IPS-18c (cell line): Measurements from ENCODE around the gene ZNF600.
"Not testable (repeated sequence)": the region's sequence is repeated elsewhere in the genome, so short reads cannot be mapped to it uniquely, and the experiment has no call there.

ENCODE experiments used
- H3K4me3 ChIP-seq: 2 replicates; pipeline ENCODE4 v1.7.0; 2013; ENCODE audit warnings: low read depth, mild to moderate bottlenecking, low read length, moderate library complexity; ENCODE audit not compliant: insufficient read depth
- H3K9me3 ChIP-seq: one replicate; pipeline ENCODE4 v1.6.1; 2013; ENCODE audit warnings: mild to moderate bottlenecking, low read length, moderate library complexity; ENCODE audit not compliant: control insufficient read depth, insufficient read depth

Gene ZNF600

GRCh38 chr19:52786464-52787354, at the start of gene ZNF600:
Gene ZNF600 (minus strand): TSS chr19:52786791. CDS start chr19:52778888, 7,903 bp downstream.
- H3K4me3 ChIP-seq = peak within 1 kb of the TSS; percentile 84
- H3K9me3 ChIP-seq = not testable (repeated sequence)

DNA sequence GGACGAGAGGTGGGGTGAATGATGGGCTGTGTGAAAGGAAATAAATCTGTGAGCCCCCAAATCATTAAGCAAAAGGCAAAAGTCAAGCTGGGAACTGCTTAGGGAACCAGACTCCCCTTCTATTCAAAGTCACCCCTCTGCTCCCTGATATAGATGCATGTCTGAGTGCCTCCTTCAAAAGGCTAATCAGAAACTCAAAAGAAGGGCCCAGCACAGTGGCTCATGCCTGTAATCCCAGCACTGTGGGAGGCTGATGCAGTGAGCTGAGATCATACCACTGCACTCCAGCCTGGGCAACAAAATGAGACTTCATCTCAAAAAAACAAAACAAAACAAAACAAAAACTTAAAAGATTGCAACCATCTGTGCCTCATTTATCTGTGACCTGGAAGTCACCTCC, 47.7 kb upstream of the ZNF600 start:
- not testable (repeated sequence) for H3K9me3 ChIP-seq, H3K4me3 ChIP-seq

DNA sequence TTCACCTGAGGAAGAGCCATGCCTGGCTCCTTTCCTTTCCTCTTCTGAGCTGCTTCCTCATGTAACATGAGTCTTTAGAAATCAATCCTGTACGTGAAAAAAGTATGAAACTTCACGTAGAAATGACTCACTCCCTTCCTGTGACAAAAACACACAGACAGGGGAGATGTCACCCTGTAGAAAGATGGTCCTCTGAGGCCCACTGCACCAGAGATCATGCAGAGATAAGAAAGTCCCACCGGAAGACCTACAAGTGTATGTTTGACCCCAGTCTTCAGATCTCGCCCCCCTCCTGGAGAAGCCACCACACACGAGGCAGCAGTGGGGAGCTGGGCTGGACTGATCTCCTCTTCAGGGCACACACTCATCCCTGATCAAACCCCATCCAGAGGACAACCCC, 47.0 kb upstream of the ZNF600 start:
- not testable (repeated sequence) for H3K4me3 ChIP-seq, H3K9me3 ChIP-seq

- H3K4me3 ChIP-seq, H3K9me3 ChIP-seq: not testable (repeated sequence)
Measured at GRCh38 chr19:52829866-52830265, 43.3 kb upstream of the ZNF600 start.

GRCh38 chr19:52825765-52826164, 39.2 kb upstream of the ZNF600 start:
- no peak overlapping the region for H3K4me3 ChIP-seq
- peaks cover 2% of the 10 kb centered on the region for H3K9me3 ChIP-seq

- no peak overlapping the region for H3K4me3 ChIP-seq
- H3K9me3 ChIP-seq = peaks cover 2% of the 10 kb centered on the region
Measured at GRCh38 chr19:52823676-52824075, 37.1 kb upstream of the ZNF600 start.

DNA sequence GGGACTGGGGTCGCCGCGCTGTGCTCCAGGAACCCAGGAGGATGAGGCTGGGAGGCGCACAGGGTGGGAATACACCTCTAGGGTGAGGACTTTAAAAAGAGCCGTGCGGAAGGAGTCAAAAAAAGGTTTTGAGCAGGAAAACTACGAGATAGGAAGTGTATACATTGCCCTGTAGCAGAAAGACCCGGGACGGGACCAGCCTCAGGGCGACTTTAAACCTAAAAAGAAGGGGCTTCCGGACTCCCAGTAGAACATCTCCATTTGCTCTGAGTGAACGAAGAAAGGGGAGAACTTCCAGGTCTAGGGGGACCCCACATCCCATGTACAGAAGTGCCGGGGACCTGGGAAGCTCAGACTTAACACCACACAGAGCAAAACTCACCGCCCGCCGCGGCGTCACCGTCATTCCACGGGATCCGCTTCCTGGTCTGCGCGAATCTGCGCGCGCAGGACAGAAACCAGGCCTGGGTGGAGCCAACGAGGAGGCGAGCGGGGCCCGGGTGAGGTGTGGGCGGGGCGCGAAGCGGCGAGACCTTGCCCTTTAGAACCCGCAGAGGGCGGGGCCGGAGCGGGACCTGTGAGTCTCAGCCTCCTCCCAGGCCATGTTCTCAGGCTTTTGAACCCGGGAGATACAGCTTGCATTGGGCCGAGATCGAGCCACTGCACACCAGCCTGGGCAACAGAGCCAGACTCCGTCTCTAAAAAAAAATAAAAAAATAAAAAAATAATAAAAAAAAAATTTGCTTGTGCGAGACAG, 34.8 kb upstream of the ZNF600 start, which contains the start of gene ZNF28:
Gene ZNF28, minus strand, starts transcription at position 430 of the 757 bp plus-strand sequence. CDS start 3,675 bp downstream, outside the sequence.
- not testable (repeated sequence) for H3K9me3 ChIP-seq
- peak within 1 kb of the TSS; percentile 60 for H3K4me3 ChIP-seq

DNA sequence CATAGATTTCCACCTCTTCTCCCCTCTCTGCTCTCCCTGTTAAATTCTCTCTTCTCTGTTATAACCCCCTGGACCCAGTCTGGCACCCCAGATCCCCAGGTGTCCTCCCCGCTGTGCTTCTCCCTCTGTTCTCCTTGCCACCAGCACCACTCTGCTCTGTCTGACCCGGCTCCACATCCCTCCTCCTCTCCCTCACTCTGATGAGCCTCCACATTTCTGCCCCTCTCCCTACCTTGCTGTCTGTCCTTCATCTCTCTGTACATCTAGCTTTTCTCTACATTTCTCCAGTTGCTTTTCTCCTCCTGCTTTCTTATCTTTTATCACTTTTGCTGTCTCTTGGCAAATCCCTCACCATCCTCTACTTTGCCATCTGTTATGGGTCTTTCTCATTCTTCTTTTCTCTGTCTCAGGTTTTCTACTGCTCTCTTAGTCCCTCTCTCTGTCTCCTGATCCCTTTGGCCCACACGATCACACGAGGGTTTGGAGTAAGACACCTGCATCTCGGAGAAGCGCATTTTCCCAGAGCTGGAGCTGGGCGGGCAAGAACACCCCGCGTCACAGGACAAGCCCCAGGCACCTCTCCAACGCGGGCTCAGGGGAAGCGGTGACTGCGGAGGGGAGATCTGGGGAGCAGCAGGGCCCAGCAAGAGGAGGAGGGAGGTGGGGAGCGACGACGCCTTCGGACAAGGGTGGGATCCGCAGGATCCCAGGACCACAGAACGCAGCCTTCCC, 34.0 kb upstream of the ZNF600 start:
- H3K9me3 ChIP-seq = not testable (repeated sequence)
- H3K4me3 ChIP-seq = peak overlapping the region; percentile 60

GRCh38 chr19:52809801-52810200, 23.2 kb upstream of the ZNF600 start:
- no peaks in the 10 kb centered on the region for H3K9me3 ChIP-seq
- no peak overlapping the region for H3K4me3 ChIP-seq

GRCh38 chr19:52799950-52800640, 13.5 kb upstream of the ZNF600 start:
- H3K4me3 ChIP-seq = not testable (repeated sequence)
- H3K9me3 ChIP-seq = peaks cover 25% of the 10 kb centered on the region

- peaks cover 6% of the 10 kb centered on the region for H3K9me3 ChIP-seq
- no peak overlapping the region for H3K4me3 ChIP-seq
Measured at GRCh38 chr19:52789440-52789839, 2.8 kb upstream of the ZNF600 start.

GRCh38 chr19:52786078-52786463, 520 bp downstream of the ZNF600 start:
- H3K4me3 ChIP-seq = peak overlapping the region; percentile 84
- H3K9me3 ChIP-seq = peaks cover 4% of the 10 kb centered on the region

- Histone ChIP-seq H3K9me3 (peaks cover 4% of the 10 kb centered on the region), H3K4me3 (no peak overlapping the region; the same call in none of the 2 replicates)
Measured at GRCh38 chr19:52785506-52785905, 1.1 kb downstream of the ZNF600 start.

DNA sequence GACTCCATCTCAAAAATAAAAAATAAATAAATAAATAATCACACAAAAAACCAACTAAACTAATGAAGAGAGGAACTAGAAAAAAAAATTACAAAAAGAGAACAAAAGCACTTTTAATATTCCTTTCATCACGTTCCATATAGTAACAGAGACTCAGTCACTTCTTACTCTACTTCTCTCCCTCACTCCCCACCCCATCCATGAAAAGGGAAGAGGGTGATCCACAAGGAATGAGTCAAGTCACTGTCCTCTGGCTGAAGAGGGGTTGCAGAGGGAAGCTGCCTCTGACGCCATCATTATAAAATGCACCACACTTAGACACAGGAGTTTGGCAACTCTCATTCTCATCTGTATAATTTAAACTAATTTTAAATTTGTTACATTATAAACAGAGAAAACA, 3.7 kb downstream of the ZNF600 start:
- H3K4me3 ChIP-seq, H3K9me3 ChIP-seq: not testable (repeated sequence)

GRCh38 chr19:52778811-52779210, 7.8 kb downstream of the ZNF600 start:
- H3K9me3 ChIP-seq = peaks cover 3% of the 10 kb centered on the region
- H3K4me3 ChIP-seq = no peak overlapping the region

DNA sequence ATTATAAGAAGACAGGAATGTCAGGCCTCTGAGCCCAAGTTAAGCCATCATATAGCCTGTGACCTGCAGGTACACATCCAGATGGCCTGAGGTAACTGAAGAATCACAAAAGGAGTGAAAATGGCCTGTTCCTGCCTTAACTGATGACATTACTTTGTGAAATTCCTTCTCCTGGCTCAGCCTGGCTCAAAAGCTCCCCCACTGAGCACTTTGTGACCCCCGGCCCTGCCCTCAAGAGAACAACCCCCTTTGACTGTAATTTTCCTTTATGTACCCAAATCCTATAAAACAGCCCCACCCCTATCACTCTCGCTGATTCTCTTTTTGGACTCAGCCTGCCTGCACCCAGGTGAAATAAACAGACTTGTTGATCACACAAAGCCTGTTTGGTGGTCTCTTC, 30.1 kb downstream of the ZNF600 start:
- not testable (repeated sequence) for H3K4me3 ChIP-seq, H3K9me3 ChIP-seq

DNA sequence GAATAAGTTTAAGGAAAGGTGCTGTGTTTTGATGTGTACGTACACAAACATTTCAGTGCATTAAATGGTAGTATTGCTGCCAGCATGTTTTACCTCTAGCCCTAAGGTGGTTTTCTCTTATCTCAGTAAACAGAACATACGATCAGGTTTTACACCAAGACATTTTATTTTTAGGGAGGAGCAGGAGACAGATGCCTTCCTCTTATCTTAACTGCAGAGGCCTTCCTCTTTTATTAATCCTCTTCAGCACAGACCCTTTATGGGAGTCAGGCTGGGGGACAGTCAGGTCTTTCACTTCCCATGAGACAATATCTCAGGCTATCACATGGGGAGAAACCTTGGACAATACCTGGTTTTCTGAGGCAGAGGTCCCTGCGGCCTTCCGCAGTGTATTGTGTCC, 36.8 kb downstream of the ZNF600 start:
- no peak overlapping the region for H3K4me3 ChIP-seq
- no peaks in the 10 kb centered on the region for H3K9me3 ChIP-seq
